Uterus (tissue), 4 donors: ENCODE measurements around the gene KCNA10. TPM values are rescaled to one million over a fixed set of nuclear protein-coding genes. Genes with fewer than 3 reads are reported as not detected.

Experiments used
- DNase-seq, 2 donors: peaks; one replicate each; pipeline ENCODE4 v3.0.0-alpha.2; 2019 to 2020
- H3K27ac ChIP-seq, 2 donors: fragments of 200-600 bp; sonication (generic); 1 replicate in 1 of 2; 2 replicates in 1 of 2; pipeline ENCODE4 v1.5.1; 2016 to 2018
- H3K27me3 ChIP-seq, 2 donors: fragments of 200-600 bp; sonication (generic); one replicate each; pipeline ENCODE4 v1.5.1; 2018 to 2019; ENCODE audit warnings: control low read depth in 1 of 2
- H3K36me3 ChIP-seq, 2 donors: fragments of 200-600 bp; sonication (generic); one replicate each; pipeline ENCODE4 v1.5.1; 2019; ENCODE audit warnings: control low read depth in 1 of 2
- H3K4me1 ChIP-seq, 2 donors: fragments of 200-600 bp; sonication (generic); one replicate each; pipeline ENCODE4 v1.5.1; 2018 to 2019; ENCODE audit warnings: control low read depth in 1 of 2
- H3K4me3 ChIP-seq, 2 donors: fragments of 200-600 bp; sonication (generic); 1 replicate in 1 of 2; 2 replicates in 1 of 2; pipeline ENCODE4 v1.5.1; 2018 to 2019; ENCODE audit warnings: mild to moderate bottlenecking in 1 of 2
- H3K9me3 ChIP-seq, 2 donors: fragments of 200-600 bp; sonication (generic); one replicate each; pipeline ENCODE4 v1.5.1; 2019; ENCODE audit warnings: control low read depth in 1 of 2
- CTCF ChIP-seq, 4 experiments: fragments of 200-600 bp in 2 of 4; fragments of 450-650 bp in 2 of 4; sonication (generic) in 2 of 4; IDR thresholded peaks; one replicate each; pipeline ENCODE4 v1.5.1; 2016 to 2019; ENCODE audit warnings: antibody characterized with exemption in 4 of 4, mild to moderate bottlenecking in 2 of 4, moderate library complexity in 1 of 4
- POLR2A ChIP-seq, 2 donors: fragments of 450-650 bp; IDR thresholded peaks; one replicate each; pipeline ENCODE4 v1.6.1; 2016; ENCODE audit warnings: antibody characterized with exemption in 2 of 2, mild to moderate bottlenecking in 1 of 2, moderate library complexity in 1 of 2
- intact Hi-C: fragments of 100-400 bp; cut with DNase I; formaldehyde crosslinking; loops from one replicate; pipeline ENCODE4 v1.15.1; 2023; ENCODE audit warnings: low total_unique reads
- total RNA-seq, 4 donors: library from RNA; depleted of rRNA in 3 of 4; stranded (reverse); fragments of >200 nt in 3 of 4; gene quantifications; one replicate each; pipeline versions ENCODE4 v1.1.0 to v1.2.4, GENCODE V29; 2014 to 2023
- donor health status: DM: yes; HTN: yes; CAD: no.

KCNA10 gene
- total RNA-seq, 4 donors from 2014 or later = not detected

DNA sequence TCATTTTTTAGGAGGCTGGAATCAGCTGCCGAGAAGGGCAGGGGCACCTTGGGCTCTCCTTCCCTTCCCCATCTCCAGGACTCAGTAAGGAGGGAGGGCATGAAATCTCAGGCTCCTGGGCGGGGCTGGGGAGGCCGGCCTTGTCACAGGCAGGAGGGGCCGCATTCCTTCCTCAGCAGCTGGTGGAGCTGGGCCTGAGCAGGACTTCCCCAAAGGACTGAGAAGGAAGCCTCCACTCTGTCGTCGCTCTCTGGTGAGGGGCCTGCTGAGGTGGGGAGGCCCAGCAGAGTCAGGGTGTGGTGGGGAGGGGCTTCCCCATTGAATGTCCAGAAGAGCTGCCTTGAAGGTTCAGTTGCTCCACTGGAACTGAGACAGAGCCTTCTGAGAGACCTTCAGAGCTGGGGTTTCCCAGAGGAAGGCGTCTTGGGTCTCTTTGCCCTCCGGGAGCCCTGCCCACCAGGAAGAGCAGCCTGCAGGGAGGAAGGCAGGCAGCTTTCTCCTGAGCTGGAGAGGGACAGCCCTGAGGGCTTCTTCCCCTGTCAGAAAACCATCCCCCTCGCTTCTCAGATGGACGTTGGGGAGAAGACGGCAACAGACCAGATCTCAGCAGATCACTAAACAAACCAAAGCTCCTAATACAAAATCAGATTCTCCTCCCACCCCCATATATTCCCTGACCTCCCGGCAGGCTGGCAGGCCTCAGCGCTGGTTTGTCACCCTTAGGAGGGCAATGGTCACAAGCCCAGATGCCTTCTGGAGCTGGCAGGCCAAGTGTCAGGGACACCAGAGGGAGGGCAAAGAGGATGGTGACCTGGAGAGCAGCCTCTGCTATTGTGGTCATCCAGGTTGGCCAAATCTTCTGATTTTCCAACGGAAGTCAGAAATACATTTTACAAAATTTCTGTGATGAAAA lies 10.7 kb downstream of the KCNA10 start:
- intact Hi-C loops = no loop called here
- Histone ChIP-seq H3K4me1 (no peaks in the 10 kb centered on the region), H3K27ac (no peak overlapping the region), H3K36me3 (no peaks in the 10 kb centered on the region), H3K4me3 (no peak overlapping the region), H3K9me3 (no peaks in the 10 kb centered on the region), H3K27me3 (no peaks in the 10 kb centered on the region)
- DNase-seq = no peak
- TF ChIP-seq POLR2A (IDR thresholded peaks at IDR 0.05) (no peak), CTCF (IDR thresholded peaks at IDR 0.05) (no peak)

DNA sequence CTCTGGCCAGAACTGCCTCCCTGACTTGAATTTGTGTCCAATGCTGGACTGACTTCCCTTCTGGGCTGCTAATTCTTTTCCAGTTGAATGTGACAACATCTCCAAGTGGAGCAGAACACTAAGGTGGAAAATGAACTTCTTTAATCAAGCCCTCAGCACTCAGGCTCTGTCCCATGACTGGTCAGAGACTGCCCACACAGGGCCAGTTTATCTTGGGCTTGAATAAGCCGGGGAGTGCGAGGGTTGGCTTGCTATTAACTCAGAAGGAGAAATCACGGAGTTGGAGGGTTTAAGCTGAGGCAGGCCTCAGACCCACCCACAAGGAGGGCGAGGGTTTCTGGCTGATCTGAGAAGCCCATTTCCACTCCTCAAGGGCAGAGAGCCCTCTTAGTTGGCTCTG lies 12.4 kb downstream of the KCNA10 start:
- intact Hi-C loops = no loop called here
- no peaks in the 10 kb centered on the region for H3K4me1 ChIP-seq
- H3K36me3 ChIP-seq = no peaks in the 10 kb centered on the region
- no peak for DNase-seq
- no peaks in the 10 kb centered on the region for H3K27me3 ChIP-seq
- no peak for TF ChIP-seq POLR2A (IDR thresholded peaks at IDR 0.05)
- TF ChIP-seq CTCF (IDR thresholded peaks at IDR 0.05) = no peak
- no peak overlapping the region for H3K27ac ChIP-seq
- H3K4me3 ChIP-seq = no peak overlapping the region
- no peaks in the 10 kb centered on the region for H3K9me3 ChIP-seq

GRCh38 chr1:110505596-110505995 lies 13.4 kb downstream of the KCNA10 start:
- intact Hi-C loops = no loop called here
- no peak for DNase-seq
- no peaks in the 10 kb centered on the region for H3K27me3 ChIP-seq
- H3K27ac ChIP-seq = no peak overlapping the region
- H3K9me3 ChIP-seq = no peaks in the 10 kb centered on the region
- H3K36me3 ChIP-seq = no peaks in the 10 kb centered on the region
- no peak overlapping the region for H3K4me3 ChIP-seq
- no peaks in the 10 kb centered on the region for H3K4me1 ChIP-seq
- TF ChIP-seq CTCF (IDR thresholded peaks at IDR 0.05) (no peak), POLR2A (IDR thresholded peaks at IDR 0.05) (no peak)

DNA sequence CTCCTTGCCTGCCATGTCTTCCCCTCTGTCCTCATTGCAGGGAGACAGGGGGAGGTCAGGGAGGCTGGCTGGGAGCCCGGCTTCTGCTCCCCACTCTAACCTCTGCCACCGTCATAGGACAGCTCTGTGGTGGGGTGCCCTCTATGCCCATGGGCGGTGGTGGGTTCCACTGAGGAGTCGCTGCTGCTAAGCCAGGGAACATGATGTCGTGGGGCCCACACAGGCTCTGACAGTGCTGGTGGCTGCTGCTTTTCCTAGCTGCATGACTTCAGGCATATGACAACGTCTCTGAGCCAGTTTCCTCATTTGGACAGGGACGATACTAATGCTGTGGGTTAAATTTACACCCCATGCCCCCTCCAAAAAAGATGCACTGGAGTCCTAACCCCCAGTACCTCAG lies 14.7 kb downstream of the KCNA10 start:
- Histone ChIP-seq H3K9me3 (no peaks in the 10 kb centered on the region), H3K4me1 (no peaks in the 10 kb centered on the region), H3K27me3 (no peaks in the 10 kb centered on the region), H3K36me3 (no peaks in the 10 kb centered on the region), H3K27ac (no peak overlapping the region), H3K4me3 (no peak overlapping the region)
- DNase-seq = no peak
- intact Hi-C loops = no loop called here
- TF ChIP-seq CTCF (IDR thresholded peaks at IDR 0.05) = no peak
- TF ChIP-seq POLR2A (IDR thresholded peaks at IDR 0.05) = no peak

- intact Hi-C loops = no loop called here
Observed at GRCh38 chr1:110503471-110503870, 15.5 kb downstream of the KCNA10 start.

More at GRCh38 chr1:110503471-110503870, 15.5 kb downstream of the KCNA10 start:
- no peak overlapping the region for H3K4me3 ChIP-seq
- no peak for TF ChIP-seq CTCF (IDR thresholded peaks at IDR 0.05)
- TF ChIP-seq POLR2A (IDR thresholded peaks at IDR 0.05) = no peak
- no peak overlapping the region for H3K27ac ChIP-seq
- DNase-seq = no peak
- no peaks in the 10 kb centered on the region for H3K4me1 ChIP-seq
- no peaks in the 10 kb centered on the region for H3K27me3 ChIP-seq
- no peaks in the 10 kb centered on the region for H3K9me3 ChIP-seq
- H3K36me3 ChIP-seq = no peaks in the 10 kb centered on the region
